HEK293 (cell line): ENCODE results near the gene COQ10A.

Experiments
- CTCF ChIA-PET: fragments of 350-600 bp; formaldehyde crosslinking; extraction: SDS; loops from one replicate; lab custom pipeline; 2021; ENCODE audit warnings: antibody characterized with exemption; lab: Yijun Ruan, JAX
- POLR2A ChIA-PET: fragments of 300-600 bp; formaldehyde crosslinking; extraction: SDS; loops from one replicate; lab custom pipeline; 2020; ENCODE audit warnings: antibody characterized with exemption, inconsistent platforms; lab: Yijun Ruan, JAX
- H3K27ac ChIP-seq: fragments of 200-500 bp; sonication (Bioruptor generic); 2 replicates; pipeline ENCODE4 v1.5.1; 2014; ENCODE audit warnings: low read depth, low read length, control low read depth, inconsistent platforms; ENCODE audit errors: extremely low read depth
- H3K36me3 ChIP-seq, 2 experiments: fragments of 200-500 bp in 1 of 2; sonication (Bioruptor generic) in 1 of 2; 1 replicate in 1 of 2; 2 replicates in 1 of 2; pipeline ENCODE4 v1.5.1; 2014 to 2017; ENCODE audit warnings: inconsistent platforms in 2 of 2, low read length in 2 of 2; ENCODE audit not compliant: control insufficient read depth in 2 of 2, insufficient read depth in 1 of 2
- H3K4me1 ChIP-seq: fragments of 200-500 bp; sonication (Bioruptor generic); 2 replicates; pipeline ENCODE4 v1.5.1; 2014; ENCODE audit warnings: mild to moderate bottlenecking, low read length, inconsistent platforms; ENCODE audit not compliant: control insufficient read depth, insufficient read depth
- H3K4me3 ChIP-seq: 2 replicates; pipeline ENCODE4 v1.5.1; 2011; ENCODE audit warnings: low read depth, mild to moderate bottlenecking, control low read depth, low read length, moderate library complexity
- H3K9me3 ChIP-seq: fragments of 200-500 bp; sonication (Bioruptor generic); 2 replicates; pipeline ENCODE4 v1.5.1; 2014; ENCODE audit warnings: low read depth, low read length, inconsistent platforms; ENCODE audit not compliant: control insufficient read depth, insufficient read depth
- EGR2 ChIP-seq: fragments of 450-650 bp; formaldehyde crosslinking; IDR thresholded peaks from 2 replicates; pipeline ENCODE4 v1.5.1; 2016; ENCODE audit warnings: low read depth, missing biosample characterization, missing genetic modification characterization
- GFI1B ChIP-seq: fragments of 450-650 bp; formaldehyde crosslinking; IDR thresholded peaks from 2 replicates; pipeline ENCODE4 v1.5.1; 2016; ENCODE audit warnings: missing biosample characterization, missing genetic modification characterization
- GLIS2 ChIP-seq: fragments of 450-650 bp; formaldehyde crosslinking; IDR thresholded peaks from 2 replicates; pipeline ENCODE4 v1.5.1; 2016; ENCODE audit warnings: missing biosample characterization, missing genetic modification characterization
- KLF10 ChIP-seq: fragments of 450-650 bp; IDR thresholded peaks from 2 replicates; pipeline ENCODE4 v1.5.1; 2018; ENCODE audit warnings: missing biosample characterization, mild to moderate bottlenecking, missing genetic modification characterization
- SP2 ChIP-seq: fragments of 450-650 bp; formaldehyde crosslinking; IDR thresholded peaks from 2 replicates; pipeline ENCODE4 v1.5.1; 2016; ENCODE audit warnings: missing biosample characterization, missing genetic modification characterization
- YY1 ChIP-seq: fragments of 450-650 bp; formaldehyde crosslinking; IDR thresholded peaks from 2 replicates; pipeline ENCODE4 v1.5.1; 2018; ENCODE audit warnings: missing biosample characterization, missing genetic modification characterization
- ZBTB17 ChIP-seq: fragments of 450-650 bp; formaldehyde crosslinking; IDR thresholded peaks from 2 replicates; pipeline ENCODE4 v1.5.1; 2016; ENCODE audit warnings: missing biosample characterization, missing genetic modification characterization
- ZBTB48 ChIP-seq: fragments of 450-650 bp; formaldehyde crosslinking; IDR thresholded peaks from 2 replicates; pipeline ENCODE4 v1.5.1; 2016; ENCODE audit warnings: missing biosample characterization, missing genetic modification characterization
- ZBTB8A ChIP-seq: fragments of 450-650 bp; formaldehyde crosslinking; IDR thresholded peaks from 2 replicates; pipeline ENCODE4 v1.5.1; 2016; ENCODE audit warnings: missing biosample characterization, missing genetic modification characterization
- ZNF121 ChIP-seq: fragments of 450-650 bp; formaldehyde crosslinking; IDR thresholded peaks from 2 replicates; pipeline ENCODE4 v1.5.1; 2016; ENCODE audit warnings: missing biosample characterization, missing genetic modification characterization
- ZNF146 ChIP-seq: fragments of 450-650 bp; formaldehyde crosslinking; IDR thresholded peaks from 2 replicates; pipeline ENCODE4 v1.5.1; 2016; ENCODE audit warnings: missing biosample characterization, missing genetic modification characterization
- ZNF157 ChIP-seq: fragments of 450-650 bp; formaldehyde crosslinking; IDR thresholded peaks from 2 replicates; pipeline ENCODE4 v1.5.1; 2016; ENCODE audit warnings: missing biosample characterization, missing genetic modification characterization
- ZNF169 ChIP-seq: fragments of 450-650 bp; formaldehyde crosslinking; IDR thresholded peaks from 2 replicates; pipeline ENCODE4 v1.5.1; 2016; ENCODE audit warnings: missing biosample characterization, missing genetic modification characterization
- ZNF2 ChIP-seq: fragments of 450-650 bp; formaldehyde crosslinking; IDR thresholded peaks from 2 replicates; pipeline ENCODE4 v1.5.1; 2016; ENCODE audit warnings: missing biosample characterization, missing genetic modification characterization
- ZNF24 ChIP-seq: fragments of 450-650 bp; formaldehyde crosslinking; IDR thresholded peaks from 2 replicates; pipeline ENCODE4 v1.5.1; 2016; ENCODE audit warnings: missing biosample characterization, missing genetic modification characterization
- ZNF391 ChIP-seq: fragments of 450-650 bp; formaldehyde crosslinking; IDR thresholded peaks from 2 replicates; pipeline ENCODE4 v1.5.1; 2016; ENCODE audit warnings: low read depth, missing biosample characterization, missing genetic modification characterization, borderline replicate concordance
- ZNF394 ChIP-seq: fragments of 450-650 bp; formaldehyde crosslinking; IDR thresholded peaks from 2 replicates; pipeline ENCODE4 v1.5.1; 2016; ENCODE audit warnings: missing biosample characterization, missing genetic modification characterization, mild to moderate bottlenecking, moderate library complexity, borderline replicate concordance
- ZNF433 ChIP-seq: fragments of 450-650 bp; formaldehyde crosslinking; IDR thresholded peaks from 2 replicates; pipeline ENCODE4 v1.5.1; 2016; ENCODE audit warnings: missing biosample characterization, missing genetic modification characterization, low read depth
- ZNF510 ChIP-seq: fragments of 450-650 bp; formaldehyde crosslinking; IDR thresholded peaks from 2 replicates; pipeline ENCODE4 v1.5.1; 2018; ENCODE audit warnings: mild to moderate bottlenecking, missing genetic modification characterization, missing biosample characterization; ENCODE audit not compliant: insufficient replicate concordance
- ZNF548 ChIP-seq: fragments of 450-650 bp; formaldehyde crosslinking; IDR thresholded peaks from 2 replicates; pipeline ENCODE4 v1.5.1; 2016; ENCODE audit warnings: missing biosample characterization, missing genetic modification characterization
- ZNF560 ChIP-seq: fragments of 450-650 bp; formaldehyde crosslinking; IDR thresholded peaks from 2 replicates; pipeline ENCODE4 v1.5.1; 2017; ENCODE audit warnings: missing biosample characterization, missing genetic modification characterization, borderline replicate concordance
- ZNF623 ChIP-seq: fragments of 450-650 bp; formaldehyde crosslinking; IDR thresholded peaks from 2 replicates; pipeline ENCODE4 v1.5.1; 2016; ENCODE audit warnings: missing biosample characterization, missing genetic modification characterization
- ZNF664 ChIP-seq: fragments of 450-650 bp; formaldehyde crosslinking; IDR thresholded peaks from 2 replicates; pipeline ENCODE4 v1.5.1; 2016; ENCODE audit warnings: missing biosample characterization, missing genetic modification characterization
- ZNF76 ChIP-seq: fragments of 450-650 bp; formaldehyde crosslinking; IDR thresholded peaks from 2 replicates; pipeline ENCODE4; 2016; ENCODE audit warnings: low read depth, missing biosample characterization, missing genetic modification characterization, borderline replicate concordance
- ZSCAN16 ChIP-seq: fragments of 450-650 bp; formaldehyde crosslinking; IDR thresholded peaks from 2 replicates; pipeline ENCODE4 v1.5.1; 2016; ENCODE audit warnings: missing biosample characterization, missing genetic modification characterization
- ZSCAN23 ChIP-seq: fragments of 450-650 bp; formaldehyde crosslinking; IDR thresholded peaks from 2 replicates; pipeline ENCODE4 v1.5.1; 2016; ENCODE audit warnings: missing biosample characterization, missing genetic modification characterization
- TF ChIP-seq, protein P1 (sequence below): fragments of 450-650 bp; formaldehyde crosslinking; IDR thresholded peaks from 2 replicates; pipeline ENCODE4 v1.5.1; 2016; ENCODE audit warnings: missing biosample characterization, missing genetic modification characterization, borderline replicate concordance
- TF ChIP-seq, protein P2 (sequence below): fragments of 450-650 bp; formaldehyde crosslinking; IDR thresholded peaks from 2 replicates; pipeline ENCODE4 v1.5.1; 2016; ENCODE audit warnings: missing biosample characterization, missing genetic modification characterization, low read depth

Gene COQ10A

DNA sequence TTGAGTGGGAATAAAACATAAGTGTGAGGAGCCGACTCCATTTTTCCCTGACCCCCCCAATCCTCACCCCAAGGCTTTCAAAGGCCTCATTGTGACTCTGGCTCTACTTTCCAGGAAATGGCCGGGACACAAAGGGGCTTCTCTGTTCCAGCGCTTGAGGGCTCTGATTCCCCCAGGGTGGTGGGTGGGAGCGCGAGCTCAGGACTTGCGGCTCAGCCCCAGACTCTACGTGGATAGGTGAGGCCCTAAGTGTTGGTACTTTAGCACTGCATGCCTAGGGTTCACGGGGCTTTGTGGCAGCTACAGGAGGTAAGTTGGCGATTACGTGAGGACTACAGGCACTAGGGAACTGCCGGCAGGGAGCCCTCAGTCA lies 48.5 kb downstream of the COQ10A start:
- ChIA-PET CTCF (interaction anchor here (1.3 to 2.8 kb wide), 2 partner anchors 149 to 153 kb away, joined by 8 to 22 read pairs; partner anchors contain the start of gene SPRYD4), POLR2A (interaction anchor here (0.6 to 2.9 kb wide), 21 partner anchors 9 to 318 kb away, joined by 3 to 46 read pairs (median 5); partner anchors contain the start of genes GLS2, IL23A, PA2G4 and PAN2)
- TF ChIP-seq ZBTB17 (tag by site-specific recombination) (no peak), ZSCAN23 (tag by site-specific recombination) (no peak), EGR2 (no peak), ZNF510 (tag by site-specific recombination) (no peak), ZBTB48 (no peak), ZNF76 (no peak), ZNF623 (tag by site-specific recombination) (no peak), ZNF560 (tag by site-specific recombination) (no peak), ZNF433 (no peak), YY1 (no peak), ZSCAN16 (no peak), ZNF157 (tag by site-specific recombination) (no peak)
- TF ChIP-seq, protein P1, sequence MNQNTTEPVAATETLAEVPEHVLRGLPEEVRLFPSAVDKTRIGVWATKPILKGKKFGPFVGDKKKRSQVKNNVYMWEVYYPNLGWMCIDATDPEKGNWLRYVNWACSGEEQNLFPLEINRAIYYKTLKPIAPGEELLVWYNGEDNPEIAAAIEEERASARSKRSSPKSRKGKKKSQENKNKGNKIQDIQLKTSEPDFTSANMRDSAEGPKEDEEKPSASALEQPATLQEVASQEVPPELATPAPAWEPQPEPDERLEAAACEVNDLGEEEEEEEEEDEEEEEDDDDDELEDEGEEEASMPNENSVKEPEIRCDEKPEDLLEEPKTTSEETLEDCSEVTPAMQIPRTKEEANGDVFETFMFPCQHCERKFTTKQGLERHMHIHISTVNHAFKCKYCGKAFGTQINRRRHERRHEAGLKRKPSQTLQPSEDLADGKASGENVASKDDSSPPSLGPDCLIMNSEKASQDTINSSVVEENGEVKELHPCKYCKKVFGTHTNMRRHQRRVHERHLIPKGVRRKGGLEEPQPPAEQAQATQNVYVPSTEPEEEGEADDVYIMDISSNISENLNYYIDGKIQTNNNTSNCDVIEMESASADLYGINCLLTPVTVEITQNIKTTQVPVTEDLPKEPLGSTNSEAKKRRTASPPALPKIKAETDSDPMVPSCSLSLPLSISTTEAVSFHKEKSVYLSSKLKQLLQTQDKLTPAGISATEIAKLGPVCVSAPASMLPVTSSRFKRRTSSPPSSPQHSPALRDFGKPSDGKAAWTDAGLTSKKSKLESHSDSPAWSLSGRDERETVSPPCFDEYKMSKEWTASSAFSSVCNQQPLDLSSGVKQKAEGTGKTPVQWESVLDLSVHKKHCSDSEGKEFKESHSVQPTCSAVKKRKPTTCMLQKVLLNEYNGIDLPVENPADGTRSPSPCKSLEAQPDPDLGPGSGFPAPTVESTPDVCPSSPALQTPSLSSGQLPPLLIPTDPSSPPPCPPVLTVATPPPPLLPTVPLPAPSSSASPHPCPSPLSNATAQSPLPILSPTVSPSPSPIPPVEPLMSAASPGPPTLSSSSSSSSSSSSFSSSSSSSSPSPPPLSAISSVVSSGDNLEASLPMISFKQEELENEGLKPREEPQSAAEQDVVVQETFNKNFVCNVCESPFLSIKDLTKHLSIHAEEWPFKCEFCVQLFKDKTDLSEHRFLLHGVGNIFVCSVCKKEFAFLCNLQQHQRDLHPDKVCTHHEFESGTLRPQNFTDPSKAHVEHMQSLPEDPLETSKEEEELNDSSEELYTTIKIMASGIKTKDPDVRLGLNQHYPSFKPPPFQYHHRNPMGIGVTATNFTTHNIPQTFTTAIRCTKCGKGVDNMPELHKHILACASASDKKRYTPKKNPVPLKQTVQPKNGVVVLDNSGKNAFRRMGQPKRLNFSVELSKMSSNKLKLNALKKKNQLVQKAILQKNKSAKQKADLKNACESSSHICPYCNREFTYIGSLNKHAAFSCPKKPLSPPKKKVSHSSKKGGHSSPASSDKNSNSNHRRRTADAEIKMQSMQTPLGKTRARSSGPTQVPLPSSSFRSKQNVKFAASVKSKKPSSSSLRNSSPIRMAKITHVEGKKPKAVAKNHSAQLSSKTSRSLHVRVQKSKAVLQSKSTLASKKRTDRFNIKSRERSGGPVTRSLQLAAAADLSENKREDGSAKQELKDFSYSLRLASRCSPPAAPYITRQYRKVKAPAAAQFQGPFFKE (tag by site-specific recombination) = no peak
- Histone ChIP-seq H3K4me3 (peak overlapping the region; percentile 91), H3K36me3 (peaks cover 30 to 59% of the 10 kb centered on the region in 2 experiments), H3K27ac (peak overlapping the region; percentile 76), H3K9me3 (no peaks in the 10 kb centered on the region), H3K4me1 (no peaks in the 10 kb centered on the region; the same call in 1 of the 2 replicates)

DNA sequence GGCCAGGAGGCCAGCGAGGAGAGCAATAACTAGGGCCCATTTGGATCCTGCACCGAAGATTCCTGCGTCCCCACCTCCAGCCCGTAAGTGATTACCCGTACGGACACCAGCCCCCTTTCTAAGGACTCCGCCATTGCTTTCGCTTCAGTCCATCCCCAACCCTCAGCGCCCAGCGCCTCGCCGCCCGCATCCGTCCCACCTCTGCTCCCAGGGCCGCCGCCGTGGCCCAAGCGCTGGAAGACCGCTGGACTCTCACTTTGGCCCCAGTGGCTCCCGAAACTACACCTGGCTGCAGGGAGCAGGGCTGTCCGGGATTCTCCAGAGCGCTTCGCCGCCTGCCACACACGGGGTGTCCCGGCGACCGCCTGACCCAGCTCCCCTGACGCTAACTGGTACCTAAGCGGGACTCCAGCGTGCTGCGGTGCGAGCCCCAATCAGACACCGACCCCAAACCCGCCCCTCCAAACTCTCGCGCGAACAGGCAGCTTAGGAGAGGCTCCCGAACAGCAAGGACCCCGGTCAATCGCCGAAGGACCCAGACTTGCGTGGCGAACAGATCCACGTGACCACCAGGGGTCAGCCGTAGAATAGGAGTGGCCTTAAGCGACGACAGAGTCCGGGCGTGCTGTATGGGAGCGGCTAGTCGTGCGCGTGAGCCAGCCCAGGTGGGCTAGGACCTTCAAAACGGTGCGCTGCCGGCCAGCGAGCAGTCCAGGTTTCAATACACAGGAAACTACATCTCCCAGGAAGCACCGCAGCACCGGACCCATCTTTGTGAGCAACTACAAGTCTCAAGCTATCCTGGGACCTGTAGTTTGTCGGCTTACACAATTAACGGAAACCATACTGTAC lies 49.1 kb downstream of the COQ10A start, which contains the start of gene CNPY2:
Gene CNPY2 (minus strand): TSS at position 367 of the 852 bp plus-strand sequence. CDS start 771 bp downstream, outside the sequence.
- H3K4me1 ChIP-seq = no peaks in the 10 kb centered on the region; the same call in 1 of the 2 replicates
- no peaks in the 10 kb centered on the region for H3K9me3 ChIP-seq
- CTCF ChIA-PET = interaction anchor here (1.0 to 2.8 kb wide), 5 partner anchors 33 to 153 kb away, joined by 3 to 22 read pairs (median 5); partner anchors contain the start of genes SPRYD4 and STAT2
- POLR2A ChIA-PET = interaction anchor here (0.6 to 2.9 kb wide), 31 partner anchors 8 to 321 kb away, joined by 3 to 46 read pairs (median 4); partner anchors contain the start of genes ESYT1, GLS2, IL23A and PA2G4
- peak within 1 kb of the TSS; percentile 76 for H3K27ac ChIP-seq
- H3K4me3 ChIP-seq = peak within 1 kb of the TSS; percentile 91
- peaks cover 25 to 53% of the 10 kb centered on the region in 2 experiments for H3K36me3 ChIP-seq
- TF ChIP-seq ZNF548 (tag by site-specific recombination) (no peak), ZNF391 (tag by site-specific recombination) (0 out of 2 replicates have a peak, but pooled peaks have one; percentile 12), ZNF146 (0 out of 2 replicates have a peak, but pooled peaks have one; percentile 19), ZNF121 (tag by site-specific recombination) (no peak), ZNF24 (peak; percentile 79; the same call in 1 of the 2 replicates), ZNF2 (tag by site-specific recombination) (0 out of 2 replicates have a peak, but pooled peaks have one; percentile 18), ZNF169 (tag by site-specific recombination) (peak; percentile 26; the same call in 1 of the 2 replicates), ZBTB8A (tag by site-specific recombination) (peak; percentile 75), GLIS2 (tag by site-specific recombination) (peak; percentile 48), ZNF394 (tag by site-specific recombination) (peak; percentile 42; the same call in 1 of the 2 replicates), ZNF664 (peak; percentile 49; the same call in 1 of the 2 replicates), KLF10 (tag by site-specific recombination) (peak; percentile 95), SP2 (tag by site-specific recombination) (peak; percentile 86), GFI1B (tag by site-specific recombination) (no peak)
- TF ChIP-seq, protein P2, sequence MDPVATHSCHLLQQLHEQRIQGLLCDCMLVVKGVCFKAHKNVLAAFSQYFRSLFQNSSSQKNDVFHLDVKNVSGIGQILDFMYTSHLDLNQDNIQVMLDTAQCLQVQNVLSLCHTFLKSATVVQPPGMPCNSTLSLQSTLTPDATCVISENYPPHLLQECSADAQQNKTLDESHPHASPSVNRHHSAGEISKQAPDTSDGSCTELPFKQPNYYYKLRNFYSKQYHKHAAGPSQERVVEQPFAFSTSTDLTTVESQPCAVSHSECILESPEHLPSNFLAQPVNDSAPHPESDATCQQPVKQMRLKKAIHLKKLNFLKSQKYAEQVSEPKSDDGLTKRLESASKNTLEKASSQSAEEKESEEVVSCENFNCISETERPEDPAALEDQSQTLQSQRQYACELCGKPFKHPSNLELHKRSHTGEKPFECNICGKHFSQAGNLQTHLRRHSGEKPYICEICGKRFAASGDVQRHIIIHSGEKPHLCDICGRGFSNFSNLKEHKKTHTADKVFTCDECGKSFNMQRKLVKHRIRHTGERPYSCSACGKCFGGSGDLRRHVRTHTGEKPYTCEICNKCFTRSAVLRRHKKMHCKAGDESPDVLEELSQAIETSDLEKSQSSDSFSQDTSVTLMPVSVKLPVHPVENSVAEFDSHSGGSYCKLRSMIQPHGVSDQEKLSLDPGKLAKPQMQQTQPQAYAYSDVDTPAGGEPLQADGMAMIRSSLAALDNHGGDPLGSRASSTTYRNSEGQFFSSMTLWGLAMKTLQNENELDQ (tag by site-specific recombination) = no peak
